ENCODE data around the gene SP2. TPM values are rescaled to one million over a fixed set of nuclear protein-coding genes. Genes with fewer than 3 reads are reported as not detected.

SP2 gene
- total and polyA plus RNA-seq, 2 of the 13 experiments (the other 11 are each of a cell fraction or from before 2014, with no cell fraction given): 1.4 to 4.8 TPM

GRCh38 chr17:47896672-47897490, 845 bp downstream of the SP2 start (continued):
- TF ChIP-seq ZNF710 (CRISPR knock-in tag; IDR thresholded peaks at IDR 0.05; ENCODE audit: borderline replicate concordance): no peak; the same call in 1 of the 2 replicates
- no peak for TF ChIP-seq ZNF382 (CRISPR knock-in tag; IDR thresholded peaks at IDR 0.05; ENCODE audit: borderline replicate concordance)
- no peak for TF ChIP-seq ZNF703 (CRISPR knock-in tag; IDR thresholded peaks at IDR 0.05; ENCODE audit: borderline replicate concordance)
- 0 out of 2 replicates have a peak, but pooled peaks have one; percentile 4 for TF ChIP-seq KLF6 (CRISPR knock-in tag; IDR thresholded peaks at IDR 0.05)
- TF ChIP-seq ZBTB3 (CRISPR knock-in tag; IDR thresholded peaks at IDR 0.05; ENCODE audit: borderline replicate concordance, low read depth): no peak
- TF ChIP-seq SIX4 (CRISPR knock-in tag; IDR thresholded peaks at IDR 0.05): no peak
- no peak for TF ChIP-seq HMGXB3 (CRISPR knock-in tag; IDR thresholded peaks at IDR 0.05; ENCODE audit: borderline replicate concordance)
- TF ChIP-seq ATF3 (CRISPR knock-in tag; IDR thresholded peaks at IDR 0.05): no peak
- 0 out of 2 replicates have a peak, but pooled peaks have one; percentile 5 for TF ChIP-seq TP53 (CRISPR knock-in tag; conservative IDR thresholded peaks at IDR 0.05)
- TF ChIP-seq TCF12 (IDR thresholded peaks at IDR 0.05): no peak
- TF ChIP-seq TCF12 (CRISPR knock-in tag; IDR thresholded peaks at IDR 0.05): no peak; the same call in 1 of the 2 replicates
- TF ChIP-seq MED1 (CRISPR knock-in tag; IDR thresholded peaks at IDR 0.05): 0 out of 2 replicates have a peak, but pooled peaks have one; percentile 0
- 0 out of 2 replicates have a peak, but pooled peaks have one; percentile 67 for TF ChIP-seq FOXM1 (CRISPR knock-in tag; IDR thresholded peaks at IDR 0.05)
- peak; percentile 15; the same call in 1 of the 2 replicates for TF ChIP-seq GATAD2A (CRISPR knock-in tag; IDR thresholded peaks at IDR 0.05)
- 0 out of 2 replicates have a peak, but pooled peaks have one; percentile 16 for TF ChIP-seq FOSL2 (CRISPR knock-in tag; IDR thresholded peaks at IDR 0.05)
- TF ChIP-seq ZNF570 (CRISPR knock-in tag; IDR thresholded peaks at IDR 0.05; ENCODE audit: borderline replicate concordance): no peak
- no peak for TF ChIP-seq ZNF331 (CRISPR knock-in tag; IDR thresholded peaks at IDR 0.05)
- no peak for TF ChIP-seq ZNF543 (CRISPR knock-in tag; IDR thresholded peaks at IDR 0.05)
- no peak for TF ChIP-seq TSC22D2 (CRISPR knock-in tag; IDR thresholded peaks at IDR 0.05; ENCODE audit: borderline replicate concordance)
- TF ChIP-seq PHF8 (CRISPR knock-in tag; IDR thresholded peaks at IDR 0.05): no peak
- TF ChIP-seq ZNF263 (CRISPR knock-in tag; IDR thresholded peaks at IDR 0.05): no peak
- peak; percentile 5 for TF ChIP-seq XRCC5 (optimal IDR thresholded peaks at IDR 0.05; ENCODE audit: low read length)
- TF ChIP-seq CERS6 (CRISPR knock-in tag; IDR thresholded peaks at IDR 0.05): peak; percentile 73; the same call in 1 of the 2 replicates

All from HepG2 (cell line).